ENCODE measurements around the gene RNF26. TPM values are rescaled to one million over a fixed set of nuclear protein-coding genes. Genes with fewer than 3 reads are reported as not detected.

Gene RNF26
- total and polyA plus RNA-seq, 12 donors: 5.2 to 28.0 (median 12.7) TPM

DNA sequence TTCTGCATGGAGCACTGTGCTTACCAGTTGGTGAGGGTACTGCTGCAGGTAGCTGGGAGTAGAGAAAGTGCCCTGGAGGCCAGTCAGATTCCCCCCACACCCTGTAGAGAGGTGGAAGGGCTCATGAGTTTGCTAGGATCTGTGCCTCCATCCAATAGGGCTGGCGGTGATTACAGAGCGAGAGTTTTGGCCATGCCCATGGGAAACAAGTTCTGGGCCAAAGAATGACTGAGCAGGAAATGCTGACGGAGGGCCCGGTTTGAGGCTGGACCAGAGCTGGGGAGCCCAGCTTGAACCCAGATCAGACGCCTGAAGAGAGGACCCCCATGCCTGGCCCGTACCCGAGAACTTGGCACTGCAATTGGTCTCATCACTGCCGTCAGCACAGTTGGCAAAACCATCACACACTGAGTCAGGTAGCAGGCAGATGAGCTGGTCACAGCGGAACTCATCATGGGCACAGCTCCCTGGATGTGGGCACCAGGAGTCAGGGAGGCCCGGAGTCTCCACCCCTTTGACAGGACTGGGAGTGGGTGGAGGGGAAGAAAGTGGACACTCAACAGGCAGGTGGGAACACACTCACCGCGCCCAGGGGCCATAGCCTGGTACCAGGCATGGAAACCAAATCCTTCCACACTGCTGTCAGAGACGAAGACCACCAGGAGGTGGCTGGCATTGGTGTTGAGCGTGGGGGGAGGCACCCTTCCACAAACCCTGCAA, 10.1 kb downstream of the RNF26 start:
- no peak for DNase-seq
- Histone ChIP-seq H3K36me3 (replicated peaks in 1 of 2) (no peaks in the 10 kb centered on the region), H3K27me3 (no peaks in the 10 kb centered on the region), H3K27ac (no peak overlapping the region), H3K4me3 (no peak overlapping the region), H3K4me1 (replicated peaks in 1 of 2) (peaks cover 20 to 22% of the 10 kb centered on the region in 2 donors), H3K9me3 (replicated peaks in 1 of 3) (no peaks in the 10 kb centered on the region)
- WGBS, 4 donors: 76 to 82% (median 81%) methylated on average over 9 to 14 of the region's 14 CpGs
- intact Hi-C loops (cut with DNase I): loop anchor here in 1 of 2 donors (5.0 kb wide), 1 partner anchor 33 kb away; no protein-coding TSS in a partner anchor
- TF ChIP-seq POLR2A (IDR thresholded peaks at IDR 0.05): no peak
- TF ChIP-seq, protein P1, sequence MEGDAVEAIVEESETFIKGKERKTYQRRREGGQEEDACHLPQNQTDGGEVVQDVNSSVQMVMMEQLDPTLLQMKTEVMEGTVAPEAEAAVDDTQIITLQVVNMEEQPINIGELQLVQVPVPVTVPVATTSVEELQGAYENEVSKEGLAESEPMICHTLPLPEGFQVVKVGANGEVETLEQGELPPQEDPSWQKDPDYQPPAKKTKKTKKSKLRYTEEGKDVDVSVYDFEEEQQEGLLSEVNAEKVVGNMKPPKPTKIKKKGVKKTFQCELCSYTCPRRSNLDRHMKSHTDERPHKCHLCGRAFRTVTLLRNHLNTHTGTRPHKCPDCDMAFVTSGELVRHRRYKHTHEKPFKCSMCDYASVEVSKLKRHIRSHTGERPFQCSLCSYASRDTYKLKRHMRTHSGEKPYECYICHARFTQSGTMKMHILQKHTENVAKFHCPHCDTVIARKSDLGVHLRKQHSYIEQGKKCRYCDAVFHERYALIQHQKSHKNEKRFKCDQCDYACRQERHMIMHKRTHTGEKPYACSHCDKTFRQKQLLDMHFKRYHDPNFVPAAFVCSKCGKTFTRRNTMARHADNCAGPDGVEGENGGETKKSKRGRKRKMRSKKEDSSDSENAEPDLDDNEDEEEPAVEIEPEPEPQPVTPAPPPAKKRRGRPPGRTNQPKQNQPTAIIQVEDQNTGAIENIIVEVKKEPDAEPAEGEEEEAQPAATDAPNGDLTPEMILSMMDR (IDR thresholded peaks at IDR 0.05): no peak

DNA sequence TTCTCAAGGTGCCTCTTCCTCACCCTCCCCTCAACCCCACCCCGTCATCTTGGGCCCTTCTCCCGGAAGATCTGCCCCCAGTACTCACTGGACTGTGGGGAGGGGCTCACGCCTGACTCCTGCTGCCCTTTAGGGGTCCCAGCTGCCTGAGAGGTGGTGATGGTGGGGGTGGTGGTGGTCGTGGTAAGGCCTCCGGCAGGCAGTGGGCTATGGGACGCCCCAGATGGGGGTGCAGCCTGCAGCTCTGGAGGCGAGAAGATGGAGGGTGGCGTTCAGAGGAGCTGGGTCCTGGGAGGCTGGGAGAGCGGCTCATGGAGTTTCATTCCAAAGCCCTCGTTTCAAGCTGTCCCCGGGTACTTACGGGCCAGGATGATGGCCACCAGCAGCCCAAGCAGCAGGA, 11.4 kb downstream of the RNF26 start:
- Histone ChIP-seq H3K9me3 (replicated peaks in 1 of 3) (no peaks in the 10 kb centered on the region), H3K27me3 (no peaks in the 10 kb centered on the region), H3K4me3 (no peak overlapping the region), H3K36me3 (replicated peaks in 1 of 2) (no peaks in the 10 kb centered on the region), H3K4me1 (replicated peaks in 1 of 2) (peaks cover 9 to 12% of the 10 kb centered on the region in 2 donors), H3K27ac (no peak overlapping the region)
- TF ChIP-seq POLR2A (IDR thresholded peaks at IDR 0.05): no peak
- TF ChIP-seq, protein P1 (IDR thresholded peaks at IDR 0.05): no peak
- intact Hi-C loops (cut with DNase I): no loop called here
- 82 to 90% (median 85%) methylated on average over 9 to 12 of the region's 12 CpGs for WGBS, 4 donors
- no peak for DNase-seq

DNA sequence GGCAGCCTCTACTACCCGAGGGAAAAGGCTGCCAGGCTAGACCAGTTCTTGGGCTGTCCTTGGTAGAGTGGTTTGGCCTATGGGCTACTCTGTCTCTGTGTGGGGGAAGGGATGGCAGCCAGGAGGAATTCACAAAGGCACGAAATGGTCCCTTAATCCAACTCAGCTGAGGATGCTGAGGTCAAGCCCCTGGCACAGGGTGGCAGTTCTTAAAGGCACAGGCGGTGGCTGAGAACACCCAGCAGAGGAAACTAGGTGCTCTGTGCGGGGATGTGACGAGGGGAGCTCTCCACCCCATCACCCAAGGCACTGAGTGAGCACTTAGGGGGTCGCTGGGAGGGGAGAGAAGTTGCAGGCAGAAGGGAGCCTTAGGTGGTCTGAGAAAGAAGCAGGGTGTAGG, 12.3 kb downstream of the RNF26 start, which contains the start of gene MFRP:
MFRP (minus strand) TSS at position 101 of the 400 bp plus-strand sequence. CDS start 192 bp downstream, outside the sequence.
- H3K4me3 ChIP-seq: no peak within 1 kb of the TSS
- intact Hi-C loops (cut with DNase I): no loop called here

DNA sequence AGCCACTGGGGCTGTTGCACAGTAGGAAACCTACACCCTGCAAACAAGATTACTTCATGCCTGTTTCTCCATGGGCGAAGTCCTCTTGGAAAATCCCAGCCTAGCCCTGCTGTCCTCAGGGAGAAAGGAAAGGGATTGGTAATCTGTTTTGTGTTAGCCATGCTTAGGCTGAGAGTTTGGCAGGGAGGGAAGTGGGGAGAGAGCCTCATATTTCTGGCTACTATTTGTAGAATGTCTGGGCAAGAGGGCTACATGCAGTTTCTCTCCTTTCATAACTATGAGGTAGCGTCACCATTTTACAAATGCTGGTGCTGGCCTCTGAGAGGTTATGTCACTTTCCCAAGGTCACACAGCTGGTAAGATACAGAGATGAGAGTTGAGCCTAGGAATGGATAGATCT, 12.9 kb downstream of the RNF26 start:
- H3K4me1 ChIP-seq (replicated peaks in 1 of 2): peaks cover 3 to 7% of the 10 kb centered on the region in 2 donors
- no peak overlapping the region for H3K4me3 ChIP-seq
- no peaks in the 10 kb centered on the region for H3K36me3 ChIP-seq (replicated peaks in 1 of 2)
- WGBS, 4 donors: 58 to 69% (median 63%) methylated on average over 2 of the region's 2 CpGs
- peak in 1 of 2 donors; percentile 26 for TF ChIP-seq POLR2A (IDR thresholded peaks at IDR 0.05)
- TF ChIP-seq, protein P1 (IDR thresholded peaks at IDR 0.05): no peak
- H3K27ac ChIP-seq: peak overlapping the region in 3 of 5 donors; percentile 32 to 79 (median 39)
- intact Hi-C loops (cut with DNase I): no loop called here
- no peaks in the 10 kb centered on the region for H3K27me3 ChIP-seq
- H3K9me3 ChIP-seq (replicated peaks in 1 of 3): no peaks in the 10 kb centered on the region
- peak in 2 of 7 donors; percentile 63 to 66 for DNase-seq

More for the DNA sequence above, 12.3 kb downstream of the RNF26 start, which contains the start of gene MFRP:
- DNase-seq: no peak
- H3K36me3 ChIP-seq (replicated peaks in 1 of 2): no peaks in the 10 kb centered on the region
- WGBS, 4 donors: 48 to 67% (median 56%) methylated on average over 6 of the region's 6 CpGs
- peak within 1 kb of the TSS in 3 of 5 donors; percentile 32 to 79 (median 39) for H3K27ac ChIP-seq
- H3K27me3 ChIP-seq: no peaks in the 10 kb centered on the region
- TF ChIP-seq, protein P1 (IDR thresholded peaks at IDR 0.05): no peak
- no peak for TF ChIP-seq POLR2A (IDR thresholded peaks at IDR 0.05)
- peaks cover 4 to 7% of the 10 kb centered on the region in 2 donors for H3K4me1 ChIP-seq (replicated peaks in 1 of 2)
- no peaks in the 10 kb centered on the region for H3K9me3 ChIP-seq (replicated peaks in 1 of 3)
